Activated T-cell treated with anti-CD3 and anti-CD28 coated beads, Interleukin-2, amount 50 U/mL, for 48 hours (primary cell): ENCODE data around the gene URB1.

Experiments
- DNase-seq, 2 experiments: peaks; one replicate each; pipeline ENCODE4 v3.0.0-alpha.2; 2020

Gene URB1

GRCh38 chr21:32340863-32341848 lies 51.7 kb downstream of the URB1 start:
- DNase-seq = no peak

GRCh38 chr21:32338209-32338921 lies 54.4 kb downstream of the URB1 start:
- no peak for DNase-seq

DNA sequence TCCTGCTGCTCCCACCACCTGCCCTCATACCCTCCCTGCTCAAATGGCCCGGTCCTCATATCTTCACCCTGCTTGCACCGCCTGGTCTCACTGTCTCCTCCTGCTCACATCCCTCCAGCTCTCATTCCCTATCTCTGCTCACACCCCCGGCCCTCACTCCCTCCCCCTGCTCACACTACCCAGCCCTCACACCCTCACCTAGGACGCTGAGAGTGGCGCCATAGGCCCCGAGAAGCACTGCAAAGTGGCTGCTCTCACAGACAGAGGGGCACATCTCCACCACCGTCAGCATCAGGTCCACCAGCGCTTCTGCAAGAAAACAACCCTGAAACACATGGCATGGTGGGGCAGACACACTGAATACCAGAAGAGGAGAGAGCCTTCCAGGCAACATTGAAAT lies 55.6 kb downstream of the URB1 start:
- no peak for DNase-seq

GRCh38 chr21:32336711-32337110 lies 56.1 kb downstream of the URB1 start:
- DNase-seq = no peak

GRCh38 chr21:32335601-32336575 lies 56.9 kb downstream of the URB1 start:
- DNase-seq = no peak

GRCh38 chr21:32334980-32335531 lies 57.8 kb downstream of the URB1 start:
- DNase-seq = no peak

GRCh38 chr21:32333953-32334673 lies 58.7 kb downstream of the URB1 start:
- no peak for DNase-seq

- no peak for DNase-seq
Observed at GRCh38 chr21:32332463-32332951, 60.3 kb downstream of the URB1 start.

GRCh38 chr21:32331444-32332305 lies 61.1 kb downstream of the URB1 start:
- DNase-seq = no peak

GRCh38 chr21:32330784-32331311 lies 62.0 kb downstream of the URB1 start:
- no peak for DNase-seq

DNA sequence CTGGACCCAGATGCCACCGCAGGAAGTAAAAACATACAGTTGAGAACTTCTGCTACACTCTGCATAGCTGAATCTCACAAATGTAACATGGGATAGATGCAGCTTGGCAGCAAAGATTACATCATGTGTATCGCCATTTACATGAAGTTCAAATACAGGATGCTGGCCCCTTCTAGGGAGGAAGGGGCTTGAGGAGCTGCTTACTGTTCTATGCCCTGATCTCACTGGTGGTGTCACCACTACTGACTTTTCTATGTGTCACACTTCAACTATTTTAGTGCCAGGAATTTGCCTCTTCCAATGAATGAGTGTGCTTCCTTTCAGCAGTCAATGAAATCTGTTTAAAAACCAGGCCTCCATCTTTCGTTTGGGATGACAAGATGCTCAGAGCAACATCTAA lies 63.0 kb downstream of the URB1 start:
- no peak for DNase-seq

- no peak for DNase-seq
Observed at GRCh38 chr21:32329331-32329730, 63.5 kb downstream of the URB1 start.

- no peak for DNase-seq
Observed at GRCh38 chr21:32328595-32328994, 64.2 kb downstream of the URB1 start.

DNA sequence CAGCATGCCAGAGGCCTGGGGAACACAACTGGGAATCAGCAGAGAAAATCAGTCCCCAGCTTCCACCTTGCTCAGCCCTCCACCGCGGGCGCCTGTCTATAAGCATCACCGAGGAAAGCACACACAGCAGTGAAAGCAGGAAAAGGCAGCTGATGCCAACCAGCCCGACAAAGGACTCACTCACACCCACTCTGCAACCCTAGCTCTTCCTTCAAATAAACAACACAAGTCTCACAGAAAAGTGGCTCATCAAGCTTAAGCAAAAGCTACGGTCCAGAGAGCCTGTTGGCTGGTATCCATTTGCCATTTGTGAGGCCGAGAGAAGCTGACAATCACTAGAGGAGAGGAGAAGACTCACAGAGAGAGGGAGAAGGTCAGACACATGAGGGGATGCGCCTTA lies 67.1 kb downstream of the URB1 start:
- no peak for DNase-seq

GRCh38 chr21:32322676-32323075 lies 70.1 kb downstream of the URB1 start:
- DNase-seq = no peak

DNA sequence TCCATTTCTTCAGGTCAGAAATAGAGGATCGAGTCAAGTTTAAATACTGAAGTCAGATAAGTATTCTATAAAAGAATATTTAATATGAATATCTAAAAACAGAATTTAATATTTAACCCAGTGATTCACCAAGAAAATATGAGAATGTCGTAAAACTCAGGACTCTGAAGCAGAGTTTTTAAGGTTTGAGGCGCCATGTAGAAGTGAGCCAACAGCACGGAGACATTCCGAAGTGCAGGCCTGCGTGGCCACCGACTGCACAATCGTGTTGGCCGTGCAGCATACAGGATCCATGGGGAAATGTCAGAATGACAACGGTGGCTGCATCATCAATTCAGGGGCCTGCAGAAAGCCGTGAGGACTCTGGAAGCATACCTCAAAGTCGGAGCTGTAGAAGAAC lies 70.7 kb downstream of the URB1 start:
- DNase-seq = no peak

DNA sequence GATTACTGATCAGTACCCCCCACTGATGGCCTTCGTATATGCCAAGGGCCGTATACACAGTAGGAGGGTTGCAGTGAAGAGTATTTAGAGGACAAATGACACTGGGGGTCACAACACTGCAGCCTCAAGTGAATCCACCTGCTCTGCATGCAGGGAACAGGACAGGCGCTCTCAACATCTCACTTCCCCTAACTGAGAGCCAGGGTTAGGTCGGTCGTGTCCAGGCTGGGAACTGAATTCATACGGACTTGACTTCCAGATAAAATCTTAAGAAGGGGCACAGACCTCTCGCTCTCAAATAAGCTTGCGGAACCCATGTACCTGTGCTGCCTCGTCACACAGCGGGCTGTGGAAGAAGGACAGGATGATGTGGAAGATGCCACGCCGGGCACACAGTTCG lies 71.3 kb downstream of the URB1 start:
- no peak for DNase-seq

GRCh38 chr21:32320726-32321125 lies 72.1 kb downstream of the URB1 start:
- DNase-seq = no peak

DNA sequence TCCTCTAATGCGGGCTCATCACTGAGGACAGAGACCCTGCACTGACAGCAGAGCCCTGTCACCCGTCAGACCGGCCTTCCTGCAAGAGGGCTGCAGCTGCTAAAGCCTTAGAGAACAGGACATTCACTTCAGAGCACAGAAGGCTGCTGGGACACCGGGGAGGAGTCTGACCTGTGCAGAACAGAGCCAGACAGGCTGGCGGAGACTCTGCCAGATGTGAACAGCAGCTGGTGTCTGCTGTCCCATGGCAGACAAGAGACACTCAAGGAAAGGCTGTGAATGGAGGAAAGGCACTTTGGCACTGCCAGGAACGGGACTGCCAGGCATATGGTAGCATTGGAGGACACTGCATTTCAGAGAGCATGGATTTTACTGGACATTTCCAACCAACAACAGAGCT lies 72.8 kb downstream of the URB1 start:
- no peak for DNase-seq

DNA sequence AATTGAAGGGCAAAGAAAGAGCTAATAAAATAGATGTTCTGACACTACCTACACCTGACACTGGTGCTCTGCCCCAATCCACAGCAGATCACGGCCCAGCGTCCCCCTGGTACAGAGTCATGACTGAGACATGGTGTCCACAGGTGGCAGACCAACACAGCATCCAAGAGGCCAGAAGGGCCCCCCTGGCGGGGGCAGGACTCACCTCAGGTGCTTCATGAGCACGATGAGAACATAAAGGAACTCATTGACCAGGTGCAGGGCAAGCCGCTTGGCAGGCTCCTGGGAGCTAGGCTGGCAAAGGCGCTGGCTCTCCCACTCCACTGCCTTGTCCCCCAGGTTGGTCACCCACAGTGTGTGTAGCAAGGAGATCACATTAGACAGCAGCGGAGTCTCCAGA lies 73.8 kb downstream of the URB1 start:
- DNase-seq = no peak
